ENCODE results near the gene RAPGEF2. TPM values are rescaled to one million over a fixed set of nuclear protein-coding genes. Genes with fewer than 3 reads are reported as not detected.

Gene RAPGEF2
- total RNA-seq, 1 donor from 2014 or later, result 46.7 TPM

DNA sequence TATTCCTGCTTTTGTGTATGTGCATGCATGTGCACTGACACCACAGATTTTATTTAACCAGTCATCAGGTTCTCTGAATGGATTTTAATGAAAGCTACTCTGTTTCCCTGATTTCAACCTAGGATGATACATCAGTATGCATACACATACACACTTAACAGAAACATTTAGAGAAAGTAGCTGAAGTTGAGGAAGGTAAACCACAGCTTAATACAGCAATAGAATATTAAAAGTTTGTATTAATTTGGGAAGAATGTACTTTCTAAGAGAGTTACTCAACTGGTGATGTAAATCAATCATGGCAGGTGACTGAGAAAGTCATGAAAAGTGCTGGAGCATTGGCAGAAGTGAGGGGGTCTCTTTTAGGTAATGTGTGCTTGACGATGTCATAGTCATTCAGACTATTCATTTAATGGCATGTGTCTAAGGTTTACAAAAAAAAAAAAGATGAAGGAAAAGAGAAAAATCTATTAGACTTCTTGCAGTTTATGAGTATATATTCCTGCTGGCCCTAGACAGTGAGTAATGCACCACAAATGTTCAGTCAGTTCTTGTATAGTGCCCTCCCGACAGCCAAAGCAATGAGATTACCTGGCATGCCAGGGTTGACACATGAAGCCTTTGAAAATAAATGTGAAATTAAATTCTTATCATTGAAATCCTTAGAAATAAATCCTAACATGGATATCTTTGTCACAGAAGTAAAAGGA is 187.6 kb downstream of the RAPGEF2 start:
- H3K9me3 Mint-ChIP-seq, result no peaks in the 10 kb centered on the region
- no peak for DNase-seq (ENCODE audit: low spot score in 2 of 2, unreplicated experiment in 2 of 2)
- peaks cover 3% of the 10 kb centered on the region for H3K36me3 Mint-ChIP-seq
- no peak overlapping the region for H3K27ac Mint-ChIP-seq
- H3K27me3 Mint-ChIP-seq (ENCODE audit: low read depth), result no peaks in the 10 kb centered on the region
- H3K4me1 Mint-ChIP-seq, result peaks cover 19% of the 10 kb centered on the region
- TF ChIP-seq, protein P1, sequence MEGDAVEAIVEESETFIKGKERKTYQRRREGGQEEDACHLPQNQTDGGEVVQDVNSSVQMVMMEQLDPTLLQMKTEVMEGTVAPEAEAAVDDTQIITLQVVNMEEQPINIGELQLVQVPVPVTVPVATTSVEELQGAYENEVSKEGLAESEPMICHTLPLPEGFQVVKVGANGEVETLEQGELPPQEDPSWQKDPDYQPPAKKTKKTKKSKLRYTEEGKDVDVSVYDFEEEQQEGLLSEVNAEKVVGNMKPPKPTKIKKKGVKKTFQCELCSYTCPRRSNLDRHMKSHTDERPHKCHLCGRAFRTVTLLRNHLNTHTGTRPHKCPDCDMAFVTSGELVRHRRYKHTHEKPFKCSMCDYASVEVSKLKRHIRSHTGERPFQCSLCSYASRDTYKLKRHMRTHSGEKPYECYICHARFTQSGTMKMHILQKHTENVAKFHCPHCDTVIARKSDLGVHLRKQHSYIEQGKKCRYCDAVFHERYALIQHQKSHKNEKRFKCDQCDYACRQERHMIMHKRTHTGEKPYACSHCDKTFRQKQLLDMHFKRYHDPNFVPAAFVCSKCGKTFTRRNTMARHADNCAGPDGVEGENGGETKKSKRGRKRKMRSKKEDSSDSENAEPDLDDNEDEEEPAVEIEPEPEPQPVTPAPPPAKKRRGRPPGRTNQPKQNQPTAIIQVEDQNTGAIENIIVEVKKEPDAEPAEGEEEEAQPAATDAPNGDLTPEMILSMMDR (IDR thresholded peaks at IDR 0.05; ENCODE audit: unreplicated experiment), result no peak
- no peak overlapping the region for H3K4me3 Mint-ChIP-seq

DNA sequence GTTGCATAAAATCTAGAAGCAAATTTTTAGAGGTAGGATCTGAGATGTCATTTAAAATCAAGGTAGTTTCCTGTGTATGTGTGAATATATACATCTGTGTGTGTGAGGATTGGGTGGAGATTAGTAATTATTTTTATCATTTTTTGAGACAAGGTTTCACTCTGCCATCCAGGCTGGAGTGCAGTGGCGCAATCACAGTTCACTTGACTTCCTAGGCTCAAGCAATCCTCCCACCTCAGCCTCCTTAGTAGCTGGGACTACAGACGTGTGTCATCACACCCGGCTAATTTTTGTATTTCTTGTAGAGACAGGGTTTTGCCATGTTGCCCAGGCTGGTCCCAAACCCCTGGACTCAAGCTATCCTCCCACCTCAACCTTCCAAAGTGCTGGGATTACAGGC is 188.3 kb downstream of the RAPGEF2 start:
- H3K27me3 Mint-ChIP-seq (ENCODE audit: low read depth), result no peaks in the 10 kb centered on the region
- TF ChIP-seq, protein P1 (IDR thresholded peaks at IDR 0.05; ENCODE audit: unreplicated experiment), result no peak
- peaks cover under 1% of the 10 kb centered on the region for H3K36me3 Mint-ChIP-seq
- H3K4me3 Mint-ChIP-seq, result no peak overlapping the region
- no peaks in the 10 kb centered on the region for H3K9me3 Mint-ChIP-seq
- peaks cover 19% of the 10 kb centered on the region for H3K4me1 Mint-ChIP-seq
- no peak for DNase-seq (ENCODE audit: low spot score in 2 of 2, unreplicated experiment in 2 of 2)
- H3K27ac Mint-ChIP-seq, result no peak overlapping the region

DNA sequence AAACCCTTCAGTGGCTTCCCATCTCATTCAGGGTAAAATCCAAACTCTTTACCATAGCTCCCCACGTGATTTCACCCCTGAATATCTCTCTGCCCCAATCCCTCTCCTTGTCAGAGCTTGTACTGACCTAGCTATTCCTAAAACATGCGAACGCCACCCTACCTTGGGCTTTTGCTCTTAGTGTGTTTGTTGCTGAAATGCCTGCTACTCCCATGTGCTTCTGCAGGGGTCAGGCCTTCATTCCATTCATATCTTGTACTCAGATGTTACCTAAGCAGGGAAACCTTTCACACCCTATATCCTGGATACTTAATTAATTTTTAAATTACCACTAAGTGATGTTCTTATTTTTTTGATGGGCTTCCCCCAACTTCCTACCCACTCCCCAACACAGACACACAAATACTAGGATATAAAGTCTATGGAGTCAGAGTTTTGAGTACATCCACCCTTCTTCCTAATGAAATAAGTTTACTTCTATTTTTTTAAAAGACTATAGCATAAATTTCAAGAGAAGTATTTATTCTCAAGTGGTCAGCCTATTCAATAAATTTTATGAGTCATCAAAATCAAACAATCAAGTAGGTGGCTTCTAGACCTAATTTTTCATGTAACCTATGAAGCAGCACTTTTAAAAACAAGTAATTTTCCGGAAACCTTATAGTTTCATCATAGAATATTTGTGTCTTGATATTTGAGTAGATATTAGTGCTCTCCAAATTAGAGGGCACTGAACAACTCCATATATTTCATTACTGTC is 189.4 kb downstream of the RAPGEF2 start:
- Mint-ChIP-seq H3K4me3 (no peak overlapping the region), H3K4me1 (peaks cover 19% of the 10 kb centered on the region), H3K9me3 (no peaks in the 10 kb centered on the region), H3K36me3 (no peaks in the 10 kb centered on the region), H3K27me3 (ENCODE audit: low read depth) (no peaks in the 10 kb centered on the region), H3K27ac (no peak overlapping the region)
- TF ChIP-seq, protein P1 (IDR thresholded peaks at IDR 0.05; ENCODE audit: unreplicated experiment), result no peak
- DNase-seq (ENCODE audit: low spot score in 2 of 2, unreplicated experiment in 2 of 2), result no peak

DNA sequence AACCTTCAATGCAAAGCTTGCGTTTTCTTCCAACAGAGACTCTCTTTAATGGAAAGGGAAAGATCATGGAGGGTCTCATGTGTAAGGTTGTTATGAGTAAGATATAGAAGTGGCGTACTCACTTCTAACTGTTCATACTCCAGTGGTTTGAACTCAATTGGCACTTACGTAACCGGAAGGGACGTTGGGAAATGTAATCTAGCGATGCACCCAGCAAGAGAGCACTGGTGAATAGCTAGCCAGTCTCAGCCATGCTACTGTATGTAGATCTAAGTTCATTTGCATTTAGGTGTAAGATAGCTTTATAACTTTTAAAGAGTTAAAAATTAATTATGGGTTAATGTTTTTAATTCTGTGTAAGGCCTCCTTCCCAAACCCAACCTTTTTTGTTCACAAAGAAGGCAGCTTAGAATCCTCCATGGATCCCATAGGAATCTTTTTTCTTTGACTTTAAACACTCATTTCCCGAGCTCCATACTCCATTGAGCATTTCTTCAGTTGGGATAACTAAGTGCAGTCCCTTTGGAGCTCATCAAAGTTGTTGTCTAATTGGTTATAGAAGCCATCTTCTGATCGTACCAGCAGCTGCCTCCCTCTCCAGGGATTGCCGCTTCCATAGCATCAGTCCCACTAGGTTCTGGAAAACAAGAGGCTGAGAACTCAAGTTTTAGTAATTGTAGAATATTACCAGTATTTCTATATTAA is 191.1 kb downstream of the RAPGEF2 start:
- DNase-seq (ENCODE audit: low spot score in 2 of 2, unreplicated experiment in 2 of 2), result no peak
- Mint-ChIP-seq H3K27me3 (ENCODE audit: low read depth) (no peaks in the 10 kb centered on the region), H3K4me1 (peaks cover 25% of the 10 kb centered on the region)

DNA sequence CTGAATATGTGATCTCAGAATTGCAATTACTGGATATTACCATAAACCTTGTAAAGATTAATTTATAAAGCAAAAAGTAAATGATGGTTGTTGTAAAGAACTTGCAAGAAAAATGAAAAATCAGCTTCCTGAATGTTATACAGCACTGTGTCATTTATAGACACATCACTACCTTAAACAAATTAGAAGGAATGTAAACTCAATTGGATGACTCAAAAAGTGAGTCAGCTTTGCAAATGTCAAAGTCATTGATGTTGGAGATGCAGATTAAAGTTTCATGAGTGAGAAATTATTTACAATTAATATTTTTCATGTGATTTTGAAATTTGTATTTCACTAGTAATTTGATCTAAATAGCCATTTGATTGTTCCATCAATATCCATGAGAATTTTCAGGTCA is 193.2 kb downstream of the RAPGEF2 start:
- H3K4me1 Mint-ChIP-seq, result peaks cover 18% of the 10 kb centered on the region
- no peaks in the 10 kb centered on the region for H3K36me3 Mint-ChIP-seq
- H3K9me3 Mint-ChIP-seq, result no peaks in the 10 kb centered on the region
- TF ChIP-seq, protein P1 (IDR thresholded peaks at IDR 0.05; ENCODE audit: unreplicated experiment), result no peak
- DNase-seq (ENCODE audit: low spot score in 2 of 2, unreplicated experiment in 2 of 2), result no peak
- H3K4me3 Mint-ChIP-seq, result no peak overlapping the region
- H3K27me3 Mint-ChIP-seq (ENCODE audit: low read depth), result no peaks in the 10 kb centered on the region
- H3K27ac Mint-ChIP-seq, result no peak overlapping the region

More for the DNA sequence above, 191.1 kb downstream of the RAPGEF2 start:
- no peak overlapping the region for H3K4me3 Mint-ChIP-seq
- H3K36me3 Mint-ChIP-seq, result no peaks in the 10 kb centered on the region
- H3K9me3 Mint-ChIP-seq, result no peaks in the 10 kb centered on the region
- no peak overlapping the region for H3K27ac Mint-ChIP-seq
- TF ChIP-seq, protein P1 (IDR thresholded peaks at IDR 0.05; ENCODE audit: unreplicated experiment), result no peak

Data from mesothelial cell of epicardium (in vitro differentiated cells).